Measurements from ENCODE around the gene BPIFB2. TPM values are rescaled to one million over a fixed set of nuclear protein-coding genes. Genes with fewer than 3 reads are reported as not detected.

BPIFB2 gene
- polyA plus RNA-seq, 1 of the 3 experiments (the other 2 are of a cell fraction), result not detected

DNA sequence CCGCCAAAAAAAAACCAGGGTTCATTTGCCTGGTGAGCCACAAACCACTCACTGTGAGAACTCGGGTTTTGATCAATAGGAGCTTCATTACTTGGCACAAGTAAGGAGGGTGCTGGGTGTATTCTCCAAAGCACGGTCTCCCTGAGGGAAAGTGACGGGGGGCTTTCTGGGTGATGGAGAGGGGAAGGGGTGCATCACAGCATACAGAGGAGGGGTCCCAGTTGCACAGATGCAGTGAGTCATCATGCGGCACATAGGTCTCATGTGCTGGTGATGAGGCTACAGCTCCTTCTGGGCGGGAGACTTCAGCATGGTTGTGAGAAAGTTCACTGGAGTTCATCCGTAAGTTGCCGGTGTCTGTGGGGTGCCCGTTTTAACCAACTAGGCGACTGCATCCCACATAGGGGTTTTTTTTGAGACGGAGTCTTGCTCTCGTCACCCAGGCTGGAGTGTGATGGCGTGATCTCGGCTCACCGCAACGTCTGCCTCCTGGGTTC is 39.5 kb upstream of the BPIFB2 start:
- no peaks in the 10 kb centered on the region for H3K9me2 ChIP-seq
- H3K79me2 ChIP-seq (ENCODE audit: insufficient read depth), result no peaks in the 10 kb centered on the region
- ChIA-PET POLR2A (no interaction called here), CTCF (no interaction called here)
- WGBS (ENCODE audit: low lambda C conversion rate), result 47% methylated on average over 12 of the region's 16 CpGs
- peak; percentile 1 for DNase-seq
- no peak overlapping the region for H3K4me2 ChIP-seq
- no peak overlapping the region for H3K27ac ChIP-seq (ENCODE audit: low read depth in 2 of 2, low read length in 1 of 2)
- TF ChIP-seq RXRA (IDR thresholded peaks at IDR 0.05; ENCODE audit: borderline replicate concordance, low read depth) (no peak), RFX5 (IDR thresholded peaks at IDR 0.05; ENCODE audit: low read length) (no peak), SMC3 (IDR thresholded peaks at IDR 0.05; ENCODE audit: low read depth, low read length) (no peak), FOXM1 (IDR thresholded peaks at IDR 0.05; ENCODE audit: low read depth) (no peak), NRF1 (IDR thresholded peaks at IDR 0.05; ENCODE audit: low read depth, low read length) (no peak)
- no peaks in the 10 kb centered on the region for H3K9me3 ChIP-seq
- no peak overlapping the region for H3K4me3 ChIP-seq (ENCODE audit: low read depth in 2 of 2, low read length in 1 of 2)
- no peaks in the 10 kb centered on the region for H3K4me1 ChIP-seq (ENCODE audit: control insufficient read depth in 1 of 2, insufficient read depth in 2 of 2, low read depth in 1 of 2, low read length in 1 of 2)
- H2AFZ ChIP-seq (ENCODE audit: low read depth), result no peak overlapping the region
- peaks cover 29% of the 10 kb centered on the region for H3K27me3 ChIP-seq (ENCODE audit: insufficient read depth)
- H4K20me1 ChIP-seq (ENCODE audit: insufficient read depth), result no peaks in the 10 kb centered on the region
- H3F3A ChIP-seq (replicated peaks; ENCODE audit: insufficient read depth), result no peaks in the 10 kb centered on the region
- no peaks in the 10 kb centered on the region for H3K36me3 ChIP-seq (replicated peaks in 1 of 2; ENCODE audit: control insufficient read depth in 1 of 2, insufficient read depth in 2 of 2, low read length in 1 of 2)
- no peak overlapping the region for H3K9ac ChIP-seq

DNA sequence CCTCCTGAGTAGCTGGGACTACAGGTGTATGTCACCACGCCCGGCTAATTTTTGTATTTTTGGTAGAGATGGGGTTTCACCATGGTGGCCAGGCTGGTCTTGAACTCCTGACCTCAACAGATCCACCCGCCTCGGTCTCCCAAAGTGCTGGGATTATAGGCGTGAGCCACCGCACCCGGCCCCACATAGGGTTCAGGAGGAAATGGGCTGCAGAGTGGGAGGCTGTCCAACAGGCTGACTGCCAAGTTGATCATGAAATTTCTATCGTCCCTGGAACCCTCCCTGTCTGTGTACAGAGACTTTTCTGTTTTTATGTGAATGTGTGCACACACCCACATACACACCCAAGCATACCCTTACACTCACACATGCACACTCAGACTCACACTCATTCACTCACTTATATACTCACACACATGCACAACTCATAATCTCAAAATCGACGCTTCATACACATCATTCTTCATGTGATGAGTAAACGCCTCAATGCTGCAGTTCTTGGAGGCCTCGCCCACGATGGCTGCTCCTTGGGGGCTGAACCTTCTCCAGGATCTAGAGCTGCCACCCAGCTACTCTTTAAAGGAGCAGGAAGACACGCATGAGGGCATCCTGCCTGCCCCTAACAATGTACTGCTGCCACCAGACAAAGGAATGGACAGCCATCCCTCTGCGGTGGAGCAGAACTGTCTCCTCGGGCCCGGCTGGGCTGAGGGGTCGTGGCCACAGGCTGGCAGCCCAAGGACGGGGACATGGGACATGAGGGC is 38.8 kb upstream of the BPIFB2 start:
- Histone ChIP-seq H3K79me2 (ENCODE audit: insufficient read depth) (no peaks in the 10 kb centered on the region), H3K9me3 (no peaks in the 10 kb centered on the region), H3K36me3 (replicated peaks in 1 of 2; ENCODE audit: control insufficient read depth in 1 of 2, insufficient read depth in 2 of 2, low read length in 1 of 2) (no peaks in the 10 kb centered on the region), H3K27ac (ENCODE audit: low read depth in 2 of 2, low read length in 1 of 2) (no peak overlapping the region), H3K9ac (no peak overlapping the region), H4K20me1 (ENCODE audit: insufficient read depth) (no peaks in the 10 kb centered on the region), H3K9me2 (no peaks in the 10 kb centered on the region), H3K27me3 (ENCODE audit: insufficient read depth) (peaks cover 22% of the 10 kb centered on the region), H3K4me2 (no peak overlapping the region), H3K4me3 (ENCODE audit: low read depth in 2 of 2, low read length in 1 of 2) (no peak overlapping the region), H3K4me1 (ENCODE audit: control insufficient read depth in 1 of 2, insufficient read depth in 2 of 2, low read depth in 1 of 2, low read length in 1 of 2) (no peaks in the 10 kb centered on the region), H3F3A (replicated peaks; ENCODE audit: insufficient read depth) (no peaks in the 10 kb centered on the region), H2AFZ (ENCODE audit: low read depth) (no peak overlapping the region)
- ChIA-PET CTCF (no interaction called here), POLR2A (no interaction called here)
- no peak for TF ChIP-seq EP300 (IDR thresholded peaks at IDR 0.05; ENCODE audit: borderline replicate concordance in 1 of 2, low read depth in 1 of 2, low read length in 1 of 2)
- no peak for DNase-seq
- 53% methylated on average over 11 of the region's 19 CpGs for WGBS (ENCODE audit: low lambda C conversion rate)

DNA sequence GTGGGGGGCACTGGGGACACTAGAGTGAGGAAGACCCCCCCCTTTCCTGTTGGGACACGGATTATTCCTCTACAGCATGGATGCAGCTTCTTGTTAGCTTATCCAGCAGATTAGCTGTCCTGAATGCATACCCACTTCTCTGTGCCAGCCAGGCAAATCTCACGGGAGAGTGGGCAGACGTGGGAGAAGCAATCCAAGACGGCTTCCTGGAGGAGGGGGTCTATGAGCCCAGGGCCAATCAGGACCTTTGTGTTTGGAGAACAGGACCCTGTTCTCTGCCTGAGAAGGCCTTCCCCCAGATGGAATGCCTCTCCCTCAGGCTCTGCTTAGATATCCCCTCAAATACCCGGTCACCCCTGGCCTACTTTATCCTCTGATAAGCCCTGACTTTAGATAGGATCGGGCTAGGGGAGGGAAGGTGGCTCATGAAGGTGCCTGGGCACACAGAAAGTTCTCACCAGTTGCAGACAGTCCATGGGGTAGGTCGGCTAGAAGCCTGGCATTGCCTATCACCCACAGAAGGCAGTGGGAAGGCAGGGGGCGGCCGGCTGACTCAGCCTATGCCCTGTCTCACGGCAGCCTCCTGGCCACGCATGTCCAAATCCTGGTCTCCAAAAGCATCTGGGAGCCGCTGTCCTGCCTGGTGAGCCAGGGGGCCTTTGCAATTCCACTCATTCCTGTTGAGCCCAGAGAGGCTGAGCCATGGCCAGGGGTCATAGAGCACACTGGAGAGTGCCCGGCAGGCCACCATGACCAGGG is 38.0 kb upstream of the BPIFB2 start:
- POLR2A ChIA-PET, result no interaction called here
- no peaks in the 10 kb centered on the region for H3K4me1 ChIP-seq (ENCODE audit: control insufficient read depth in 1 of 2, insufficient read depth in 2 of 2, low read depth in 1 of 2, low read length in 1 of 2)
- no peak for DNase-seq
- no peaks in the 10 kb centered on the region for H3K36me3 ChIP-seq (replicated peaks in 1 of 2; ENCODE audit: control insufficient read depth in 1 of 2, insufficient read depth in 2 of 2, low read length in 1 of 2)
- H3F3A ChIP-seq (replicated peaks; ENCODE audit: insufficient read depth), result no peaks in the 10 kb centered on the region
- 67% methylated on average over 9 of the region's 13 CpGs for WGBS (ENCODE audit: low lambda C conversion rate)
- CTCF ChIA-PET, result no interaction called here
- H3K9ac ChIP-seq, result no peak overlapping the region
- H4K20me1 ChIP-seq (ENCODE audit: insufficient read depth), result no peaks in the 10 kb centered on the region
- no peak overlapping the region for H3K4me2 ChIP-seq
- peaks cover 15% of the 10 kb centered on the region for H3K27me3 ChIP-seq (ENCODE audit: insufficient read depth)
- no peak overlapping the region for H2AFZ ChIP-seq (ENCODE audit: low read depth)
- H3K4me3 ChIP-seq (ENCODE audit: low read depth in 2 of 2, low read length in 1 of 2), result no peak overlapping the region
- H3K27ac ChIP-seq (ENCODE audit: low read depth in 2 of 2, low read length in 1 of 2), result no peak overlapping the region
- no peaks in the 10 kb centered on the region for H3K9me3 ChIP-seq
- H3K9me2 ChIP-seq, result no peaks in the 10 kb centered on the region
- no peaks in the 10 kb centered on the region for H3K79me2 ChIP-seq (ENCODE audit: insufficient read depth)
- TF ChIP-seq TAF1 (IDR thresholded peaks at IDR 0.05; ENCODE audit: borderline replicate concordance, low read depth, low read length), result no peak
- TF ChIP-seq, protein P1, sequence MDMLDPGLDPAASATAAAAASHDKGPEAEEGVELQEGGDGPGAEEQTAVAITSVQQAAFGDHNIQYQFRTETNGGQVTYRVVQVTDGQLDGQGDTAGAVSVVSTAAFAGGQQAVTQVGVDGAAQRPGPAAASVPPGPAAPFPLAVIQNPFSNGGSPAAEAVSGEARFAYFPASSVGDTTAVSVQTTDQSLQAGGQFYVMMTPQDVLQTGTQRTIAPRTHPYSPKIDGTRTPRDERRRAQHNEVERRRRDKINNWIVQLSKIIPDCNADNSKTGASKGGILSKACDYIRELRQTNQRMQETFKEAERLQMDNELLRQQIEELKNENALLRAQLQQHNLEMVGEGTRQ (IDR thresholded peaks at IDR 0.05; ENCODE audit: borderline replicate concordance, low read depth, low read length), result no peak
- TF ChIP-seq JUND (IDR thresholded peaks at IDR 0.05), result no peak
- TF ChIP-seq RXRA (IDR thresholded peaks at IDR 0.05; ENCODE audit: borderline replicate concordance, low read depth), result no peak
- no peak for TF ChIP-seq MXI1 (IDR thresholded peaks at IDR 0.05; ENCODE audit: low read depth, low read length)
- no peak for TF ChIP-seq GATA2 (CRISPR knock-in tag; IDR thresholded peaks at IDR 0.05)
- no peak for TF ChIP-seq RAD21 (IDR thresholded peaks at IDR 0.05; ENCODE audit: low read length)
- TF ChIP-seq RFX5 (IDR thresholded peaks at IDR 0.05; ENCODE audit: low read length), result no peak
- TF ChIP-seq, protein P2, sequence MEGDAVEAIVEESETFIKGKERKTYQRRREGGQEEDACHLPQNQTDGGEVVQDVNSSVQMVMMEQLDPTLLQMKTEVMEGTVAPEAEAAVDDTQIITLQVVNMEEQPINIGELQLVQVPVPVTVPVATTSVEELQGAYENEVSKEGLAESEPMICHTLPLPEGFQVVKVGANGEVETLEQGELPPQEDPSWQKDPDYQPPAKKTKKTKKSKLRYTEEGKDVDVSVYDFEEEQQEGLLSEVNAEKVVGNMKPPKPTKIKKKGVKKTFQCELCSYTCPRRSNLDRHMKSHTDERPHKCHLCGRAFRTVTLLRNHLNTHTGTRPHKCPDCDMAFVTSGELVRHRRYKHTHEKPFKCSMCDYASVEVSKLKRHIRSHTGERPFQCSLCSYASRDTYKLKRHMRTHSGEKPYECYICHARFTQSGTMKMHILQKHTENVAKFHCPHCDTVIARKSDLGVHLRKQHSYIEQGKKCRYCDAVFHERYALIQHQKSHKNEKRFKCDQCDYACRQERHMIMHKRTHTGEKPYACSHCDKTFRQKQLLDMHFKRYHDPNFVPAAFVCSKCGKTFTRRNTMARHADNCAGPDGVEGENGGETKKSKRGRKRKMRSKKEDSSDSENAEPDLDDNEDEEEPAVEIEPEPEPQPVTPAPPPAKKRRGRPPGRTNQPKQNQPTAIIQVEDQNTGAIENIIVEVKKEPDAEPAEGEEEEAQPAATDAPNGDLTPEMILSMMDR (IDR thresholded peaks at IDR 0.05), result no peak
- TF ChIP-seq TCF12 (IDR thresholded peaks at IDR 0.05), result no peak
- TF ChIP-seq ELF1 (IDR thresholded peaks at IDR 0.05), result no peak
- TF ChIP-seq SIN3A (IDR thresholded peaks at IDR 0.05; ENCODE audit: borderline replicate concordance, low read depth, low read length), result no peak
- TF ChIP-seq GABPA (IDR thresholded peaks at IDR 0.05; ENCODE audit: low read depth), result no peak
- no peak for TF ChIP-seq PBX3 (IDR thresholded peaks at IDR 0.05)
- no peak for TF ChIP-seq POLR2AphosphoS5 (IDR thresholded peaks at IDR 0.05; ENCODE audit: low read depth, low read length)

Data from SK-N-SH (cell line).